GM12891 (cell line): ENCODE results near the gene DDRGK1.

ENCODE experiments used
- POLR2A ChIP-seq: IDR thresholded peaks from 2 replicates; pipeline ENCODE4 v1.6.1; 2011; ENCODE audit warnings: low read depth, low read length, control low read depth
- POLR2AphosphoS5 ChIP-seq: IDR thresholded peaks from 2 replicates; pipeline ENCODE4 v1.6.1; 2011; ENCODE audit warnings: low read depth, low read length, control low read depth
- TAF1 ChIP-seq: IDR thresholded peaks from 2 replicates; pipeline ENCODE4 v1.6.1; 2011; ENCODE audit warnings: low read depth, low read length, control low read depth

DNA sequence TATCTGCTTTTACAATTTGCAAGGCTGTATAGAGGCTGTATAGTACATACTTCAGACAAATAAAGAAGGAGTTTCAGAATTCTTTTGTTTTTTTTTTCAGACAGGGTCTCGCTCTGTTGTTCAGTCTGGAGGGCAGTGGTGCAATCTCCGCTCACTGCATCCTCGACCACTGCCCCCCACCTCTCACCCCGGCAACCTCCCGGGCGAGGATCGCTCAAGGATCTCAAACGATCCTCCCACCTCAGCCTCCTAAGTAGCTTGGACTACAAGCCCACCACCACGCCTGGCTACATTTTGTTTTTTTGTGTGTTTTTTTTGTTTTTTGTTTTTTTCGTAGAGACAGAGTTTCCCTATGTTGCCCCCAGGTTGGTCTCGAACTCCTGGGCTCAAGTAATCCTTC is 46.7 kb downstream of the DDRGK1 start:
- TF ChIP-seq POLR2A = no peak
- no peak for TF ChIP-seq POLR2AphosphoS5
- no peak for TF ChIP-seq TAF1
